WTC11 (cell line): ENCODE results near the gene LHFPL2.

Experiments used
- CREB1 ChIP-seq: sonication (generic); formaldehyde crosslinking; IDR thresholded peaks from 2 replicates; pipeline ENCODE4 v1.8.0; 2023; ENCODE audit warnings: mild to moderate bottlenecking, missing genetic modification reagents
- FOXP1 ChIP-seq: sonication (generic); formaldehyde crosslinking; IDR thresholded peaks from 2 replicates; pipeline ENCODE4 v1.8.0; 2022; ENCODE audit warnings: missing genetic modification reagents, mild to moderate bottlenecking, moderate library complexity, borderline replicate concordance
- KAT7 ChIP-seq: sonication (generic); formaldehyde crosslinking; IDR thresholded peaks from 2 replicates; pipeline ENCODE4 v1.8.1; 2023; ENCODE audit warnings: missing genetic modification reagents, mild to moderate bottlenecking, borderline replicate concordance
- RELA ChIP-seq: sonication (generic); formaldehyde crosslinking; IDR thresholded peaks from 2 replicates; pipeline ENCODE4 v1.8.1; 2022; ENCODE audit warnings: missing genetic modification reagents, mild to moderate bottlenecking, borderline replicate concordance
- TCF7 ChIP-seq: sonication (generic); formaldehyde crosslinking; IDR thresholded peaks from 2 replicates; pipeline ENCODE4 v1.8.0; 2022; ENCODE audit warnings: mild to moderate bottlenecking, low read depth, missing genetic modification reagents, moderate library complexity
- TF ChIP-seq, protein P1 (sequence below): fragments of 200-600 bp; IDR thresholded peaks from 2 replicates; pipeline ENCODE4 v1.8.0; 2022; ENCODE audit warnings: antibody characterized with exemption
- TF ChIP-seq, protein P2 (sequence below): sonication (generic); formaldehyde crosslinking; conservative IDR thresholded peaks from 2 replicates; pipeline ENCODE4 v1.8.1; 2022; ENCODE audit warnings: mild to moderate bottlenecking, missing genetic modification reagents
- TF ChIP-seq, protein P3 (sequence below): sonication (generic); formaldehyde crosslinking; IDR thresholded peaks from 2 replicates; pipeline ENCODE4 v1.8.0; 2022; ENCODE audit warnings: missing genetic modification reagents
- TF ChIP-seq, protein P4 (sequence below): sonication (generic); formaldehyde crosslinking; IDR thresholded peaks from 2 replicates; pipeline ENCODE4 v1.8.1; 2022; ENCODE audit warnings: mild to moderate bottlenecking, moderate library complexity, missing genetic modification reagents

DNA sequence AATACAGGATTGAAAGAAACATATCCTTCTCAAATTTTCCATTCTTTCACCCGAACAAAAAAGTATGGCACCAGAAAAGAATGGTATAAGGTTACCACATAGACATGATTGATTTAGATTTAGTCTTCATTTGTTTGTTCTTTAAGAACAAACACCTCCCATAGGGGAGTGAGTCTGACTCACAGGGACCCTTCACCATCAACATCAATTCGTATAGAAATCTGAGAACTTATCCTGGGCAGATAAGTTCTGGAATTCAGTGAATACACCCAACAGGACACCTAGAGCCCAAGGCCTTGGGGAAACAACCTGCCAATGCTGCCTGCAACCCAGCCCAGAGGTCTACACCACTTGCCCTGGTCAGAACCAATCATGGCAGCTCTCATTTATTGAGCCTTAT lies 46.2 kb downstream of the LHFPL2 start:
- TF ChIP-seq TCF7 (CRISPR knock-in tag) = no peak
- TF ChIP-seq, protein P1, sequence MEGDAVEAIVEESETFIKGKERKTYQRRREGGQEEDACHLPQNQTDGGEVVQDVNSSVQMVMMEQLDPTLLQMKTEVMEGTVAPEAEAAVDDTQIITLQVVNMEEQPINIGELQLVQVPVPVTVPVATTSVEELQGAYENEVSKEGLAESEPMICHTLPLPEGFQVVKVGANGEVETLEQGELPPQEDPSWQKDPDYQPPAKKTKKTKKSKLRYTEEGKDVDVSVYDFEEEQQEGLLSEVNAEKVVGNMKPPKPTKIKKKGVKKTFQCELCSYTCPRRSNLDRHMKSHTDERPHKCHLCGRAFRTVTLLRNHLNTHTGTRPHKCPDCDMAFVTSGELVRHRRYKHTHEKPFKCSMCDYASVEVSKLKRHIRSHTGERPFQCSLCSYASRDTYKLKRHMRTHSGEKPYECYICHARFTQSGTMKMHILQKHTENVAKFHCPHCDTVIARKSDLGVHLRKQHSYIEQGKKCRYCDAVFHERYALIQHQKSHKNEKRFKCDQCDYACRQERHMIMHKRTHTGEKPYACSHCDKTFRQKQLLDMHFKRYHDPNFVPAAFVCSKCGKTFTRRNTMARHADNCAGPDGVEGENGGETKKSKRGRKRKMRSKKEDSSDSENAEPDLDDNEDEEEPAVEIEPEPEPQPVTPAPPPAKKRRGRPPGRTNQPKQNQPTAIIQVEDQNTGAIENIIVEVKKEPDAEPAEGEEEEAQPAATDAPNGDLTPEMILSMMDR = no peak
- TF ChIP-seq FOXP1 = no peak
- TF ChIP-seq CREB1 (CRISPR knock-in tag) = no peak
- TF ChIP-seq, protein P2, sequence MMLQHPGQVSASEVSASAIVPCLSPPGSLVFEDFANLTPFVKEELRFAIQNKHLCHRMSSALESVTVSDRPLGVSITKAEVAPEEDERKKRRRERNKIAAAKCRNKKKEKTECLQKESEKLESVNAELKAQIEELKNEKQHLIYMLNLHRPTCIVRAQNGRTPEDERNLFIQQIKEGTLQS (CRISPR knock-in tag) = no peak
- TF ChIP-seq RELA (CRISPR knock-in tag) = no peak
- TF ChIP-seq, protein P3, sequence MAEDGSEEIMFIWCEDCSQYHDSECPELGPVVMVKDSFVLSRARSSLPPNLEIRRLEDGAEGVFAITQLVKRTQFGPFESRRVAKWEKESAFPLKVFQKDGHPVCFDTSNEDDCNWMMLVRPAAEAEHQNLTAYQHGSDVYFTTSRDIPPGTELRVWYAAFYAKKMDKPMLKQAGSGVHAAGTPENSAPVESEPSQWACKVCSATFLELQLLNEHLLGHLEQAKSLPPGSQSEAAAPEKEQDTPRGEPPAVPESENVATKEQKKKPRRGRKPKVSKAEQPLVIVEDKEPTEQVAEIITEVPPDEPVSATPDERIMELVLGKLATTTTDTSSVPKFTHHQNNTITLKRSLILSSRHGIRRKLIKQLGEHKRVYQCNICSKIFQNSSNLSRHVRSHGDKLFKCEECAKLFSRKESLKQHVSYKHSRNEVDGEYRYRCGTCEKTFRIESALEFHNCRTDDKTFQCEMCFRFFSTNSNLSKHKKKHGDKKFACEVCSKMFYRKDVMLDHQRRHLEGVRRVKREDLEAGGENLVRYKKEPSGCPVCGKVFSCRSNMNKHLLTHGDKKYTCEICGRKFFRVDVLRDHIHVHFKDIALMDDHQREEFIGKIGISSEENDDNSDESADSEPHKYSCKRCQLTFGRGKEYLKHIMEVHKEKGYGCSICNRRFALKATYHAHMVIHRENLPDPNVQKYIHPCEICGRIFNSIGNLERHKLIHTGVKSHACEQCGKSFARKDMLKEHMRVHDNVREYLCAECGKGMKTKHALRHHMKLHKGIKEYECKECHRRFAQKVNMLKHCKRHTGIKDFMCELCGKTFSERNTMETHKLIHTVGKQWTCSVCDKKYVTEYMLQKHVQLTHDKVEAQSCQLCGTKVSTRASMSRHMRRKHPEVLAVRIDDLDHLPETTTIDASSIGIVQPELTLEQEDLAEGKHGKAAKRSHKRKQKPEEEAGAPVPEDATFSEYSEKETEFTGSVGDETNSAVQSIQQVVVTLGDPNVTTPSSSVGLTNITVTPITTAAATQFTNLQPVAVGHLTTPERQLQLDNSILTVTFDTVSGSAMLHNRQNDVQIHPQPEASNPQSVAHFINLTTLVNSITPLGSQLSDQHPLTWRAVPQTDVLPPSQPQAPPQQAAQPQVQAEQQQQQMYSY = no peak
- TF ChIP-seq, protein P4, sequence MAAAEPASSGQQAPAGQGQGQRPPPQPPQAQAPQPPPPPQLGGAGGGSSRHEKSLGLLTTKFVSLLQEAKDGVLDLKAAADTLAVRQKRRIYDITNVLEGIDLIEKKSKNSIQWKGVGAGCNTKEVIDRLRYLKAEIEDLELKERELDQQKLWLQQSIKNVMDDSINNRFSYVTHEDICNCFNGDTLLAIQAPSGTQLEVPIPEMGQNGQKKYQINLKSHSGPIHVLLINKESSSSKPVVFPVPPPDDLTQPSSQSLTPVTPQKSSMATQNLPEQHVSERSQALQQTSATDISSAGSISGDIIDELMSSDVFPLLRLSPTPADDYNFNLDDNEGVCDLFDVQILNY (CRISPR knock-in tag) = no peak
- no peak for TF ChIP-seq KAT7 (CRISPR knock-in tag)
